NCI-H774 (cell line): ENCODE measurements around the gene JPH2.

ENCODE experiments used
- DNase-seq: peaks from one replicate; lab custom pipeline; 2025; lab: John Stamatoyannopoulos, UW

JPH2 gene

DNA sequence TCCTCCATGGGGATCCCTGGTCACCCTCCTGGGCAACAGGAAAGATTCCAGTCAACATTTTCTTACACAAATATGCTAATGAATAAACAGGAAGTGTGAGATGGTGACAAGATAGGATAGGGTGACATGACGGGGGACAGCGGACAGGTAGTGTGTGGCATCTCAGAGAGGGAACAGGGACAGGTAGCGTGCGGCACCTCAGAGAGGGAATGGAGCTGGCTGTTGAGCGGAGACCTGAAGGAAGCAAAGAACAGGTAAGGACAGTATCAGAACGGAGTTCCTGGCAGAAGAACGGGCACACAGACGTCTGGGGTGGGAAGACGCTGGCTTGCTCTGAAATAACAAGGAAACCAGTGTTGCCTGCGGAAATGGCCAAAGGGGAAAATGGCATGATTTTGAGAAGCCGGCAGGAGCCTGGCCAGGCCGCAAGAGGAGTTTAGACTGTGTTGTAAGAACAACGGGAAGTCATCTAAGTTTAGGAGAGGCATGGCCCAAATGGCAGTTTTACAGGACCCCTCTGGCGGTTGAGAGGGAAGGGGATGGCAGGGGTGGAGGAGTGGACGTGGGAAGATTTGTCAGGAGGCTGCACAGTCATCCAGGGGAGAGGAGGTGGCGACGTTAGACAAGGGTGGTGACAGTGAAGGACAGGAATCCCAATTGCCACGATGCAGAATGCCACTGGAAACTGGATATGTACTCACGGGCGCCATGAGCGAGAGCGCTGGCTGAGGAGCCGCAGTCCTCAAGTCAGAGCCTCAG, 111.6 kb downstream of the JPH2 start:
- no peak for DNase-seq

- peak; percentile 10 for DNase-seq
These were observed 112.5 kb downstream of the JPH2 start for GRCh38 chr20:44074252-44075151.

- no peak for DNase-seq
These were observed 113.3 kb downstream of the JPH2 start for GRCh38 chr20:44073675-44074071.

- DNase-seq: no peak
These were observed 113.8 kb downstream of the JPH2 start for GRCh38 chr20:44073011-44073674.

DNA sequence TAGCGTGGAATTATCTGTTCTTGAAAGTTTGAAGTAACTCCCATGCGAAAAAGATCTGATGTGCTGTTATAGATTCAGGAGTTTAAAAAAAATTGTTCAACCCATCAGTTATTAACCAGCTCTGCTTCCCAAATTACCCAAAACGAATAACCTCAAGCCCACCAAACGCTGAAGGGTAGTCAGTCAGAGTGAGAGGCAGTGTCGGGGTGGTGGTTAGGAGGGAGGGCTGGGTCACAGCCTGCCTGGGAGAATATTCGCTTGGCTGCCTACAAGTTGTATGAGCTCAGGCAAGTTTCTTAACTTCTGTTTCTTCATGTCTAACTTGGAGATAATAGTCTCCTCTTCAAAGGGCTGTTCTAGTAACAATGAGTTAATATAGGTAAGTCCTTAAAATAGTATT, 114.6 kb downstream of the JPH2 start:
- no peak for DNase-seq

GRCh38 chr20:44071526-44072111, 115.4 kb downstream of the JPH2 start:
- no peak for DNase-seq

- no peak for DNase-seq
These were observed 115.9 kb downstream of the JPH2 start for GRCh38 chr20:44071057-44071456.

DNA sequence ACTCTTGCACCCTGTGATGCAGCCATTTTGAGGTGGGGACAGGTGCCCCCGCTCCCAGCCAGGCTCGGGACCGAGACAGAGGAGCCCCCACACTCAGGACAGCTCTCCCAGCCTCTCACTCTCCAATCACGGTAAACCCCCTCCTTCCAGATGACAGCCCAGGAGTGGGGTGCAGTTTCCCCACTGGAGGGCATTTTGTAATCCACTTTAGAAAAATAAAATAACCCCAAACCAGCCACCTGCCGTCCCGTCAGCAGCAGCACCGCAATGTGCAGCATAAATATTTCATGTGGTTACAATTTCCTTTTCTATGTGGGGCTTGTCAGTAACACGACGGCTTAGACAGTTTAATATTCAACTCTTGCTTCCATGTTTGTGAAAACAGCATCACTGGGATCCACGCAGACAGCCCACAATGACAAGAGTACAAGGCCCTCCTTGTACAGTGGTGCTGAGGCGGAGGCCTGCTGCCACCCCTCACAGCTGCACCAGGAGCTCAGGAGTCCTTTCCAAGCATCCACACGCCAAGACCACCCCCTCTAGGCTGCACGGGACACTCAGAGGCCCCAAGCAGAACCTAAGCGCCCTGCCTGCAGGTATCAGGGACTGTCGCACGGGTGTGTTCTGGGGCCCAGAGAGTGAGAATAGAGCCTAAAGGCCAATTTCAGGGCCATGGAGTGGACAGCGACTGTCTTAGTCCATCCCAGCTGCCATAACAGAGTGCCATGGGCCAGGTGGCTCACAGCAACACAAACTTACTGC, 116.7 kb downstream of the JPH2 start:
- no peak for DNase-seq

- DNase-seq: no peak
These were observed 117.6 kb downstream of the JPH2 start for GRCh38 chr20:44069203-44070011.

DNA sequence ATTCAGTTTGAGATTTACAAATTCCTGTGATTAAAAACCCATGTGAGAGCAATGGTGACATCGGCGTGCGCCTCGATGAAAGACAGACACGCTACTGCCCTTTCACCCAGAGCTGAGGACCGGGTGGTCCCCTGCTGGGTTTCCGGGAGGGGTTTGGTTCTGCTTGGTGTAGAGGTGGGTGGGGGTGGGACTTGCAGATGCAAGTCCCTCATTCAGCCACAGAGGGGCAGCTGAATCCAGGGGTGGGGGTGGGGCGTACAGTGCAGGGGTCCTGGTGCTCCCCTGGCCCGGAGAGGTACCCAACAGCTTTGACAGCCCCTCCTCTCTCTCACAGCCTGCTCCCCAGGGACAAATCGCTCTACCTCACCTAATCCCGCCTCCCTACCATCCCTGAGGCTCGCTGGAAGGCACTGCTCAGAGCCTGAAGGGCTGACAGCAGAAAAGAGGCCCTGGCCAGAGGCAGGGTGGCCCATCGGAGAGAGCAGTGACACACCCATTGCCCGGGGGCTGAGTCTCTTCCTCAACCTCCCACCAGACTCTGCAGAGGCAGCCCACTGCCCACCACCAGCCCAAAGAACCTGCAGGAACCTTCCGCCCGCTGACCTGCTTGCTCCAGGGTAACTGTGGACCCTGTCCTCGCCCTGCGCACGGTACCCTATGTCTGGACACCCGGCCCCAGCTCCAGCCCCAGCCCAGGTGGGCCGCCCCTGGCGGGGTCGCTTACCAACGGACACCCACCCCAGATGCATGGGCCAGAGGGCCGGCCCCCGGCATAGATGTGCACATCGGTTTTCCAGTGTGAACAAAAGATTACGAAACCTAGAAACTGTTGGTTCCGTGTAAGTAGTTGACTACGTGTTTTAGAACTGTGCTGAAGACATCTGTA, 118.4 kb downstream of the JPH2 start:
- DNase-seq: no peak

- DNase-seq: no peak
These were observed 119.3 kb downstream of the JPH2 start for GRCh38 chr20:44067650-44068081.

GRCh38 chr20:44066645-44067606, 120.1 kb downstream of the JPH2 start:
- no peak for DNase-seq

DNA sequence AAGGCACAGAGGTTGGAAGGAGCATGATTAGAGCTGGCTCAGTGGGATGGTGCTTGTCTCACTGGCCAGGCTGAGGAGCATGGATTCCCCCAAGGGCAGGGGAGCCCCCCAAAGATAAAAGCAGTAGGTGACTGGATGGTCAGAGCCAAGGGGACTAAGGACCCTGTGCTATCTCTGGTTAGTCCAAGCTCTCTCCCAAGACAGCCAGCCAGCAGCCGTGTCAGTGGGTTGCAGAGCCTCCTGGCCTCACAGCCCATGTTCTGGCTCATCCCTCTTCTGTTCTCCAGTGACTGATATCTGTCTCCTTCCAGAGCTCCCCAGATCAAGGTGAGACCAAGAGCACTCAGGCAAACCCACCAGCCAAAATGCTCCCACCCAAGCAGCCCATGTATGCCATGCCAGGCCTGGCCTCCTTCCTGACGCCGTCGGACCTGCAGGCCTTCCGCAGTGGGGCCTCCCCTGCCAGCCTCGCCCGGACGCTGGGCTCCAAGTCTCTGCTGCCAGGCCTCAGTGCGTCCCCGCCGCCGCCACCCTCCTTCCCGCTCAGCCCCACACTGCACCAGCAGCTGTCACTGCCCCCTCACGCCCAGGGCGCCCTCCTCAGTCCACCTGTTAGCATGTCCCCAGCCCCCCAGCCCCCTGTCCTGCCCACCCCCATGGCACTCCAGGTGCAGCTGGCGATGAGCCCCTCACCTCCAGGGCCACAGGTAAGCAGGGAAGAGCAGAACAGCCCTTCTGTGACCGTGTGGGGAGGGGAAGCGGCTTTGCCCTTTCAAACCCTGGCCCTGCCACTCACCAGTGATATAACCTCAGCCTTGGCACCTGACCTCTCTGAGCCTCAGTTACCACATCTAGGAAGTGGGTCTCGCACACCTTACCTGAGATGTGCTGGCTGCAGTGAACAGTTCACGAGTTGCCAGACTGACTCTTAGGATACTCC, 121.3 kb downstream of the JPH2 start:
- DNase-seq: no peak

DNA sequence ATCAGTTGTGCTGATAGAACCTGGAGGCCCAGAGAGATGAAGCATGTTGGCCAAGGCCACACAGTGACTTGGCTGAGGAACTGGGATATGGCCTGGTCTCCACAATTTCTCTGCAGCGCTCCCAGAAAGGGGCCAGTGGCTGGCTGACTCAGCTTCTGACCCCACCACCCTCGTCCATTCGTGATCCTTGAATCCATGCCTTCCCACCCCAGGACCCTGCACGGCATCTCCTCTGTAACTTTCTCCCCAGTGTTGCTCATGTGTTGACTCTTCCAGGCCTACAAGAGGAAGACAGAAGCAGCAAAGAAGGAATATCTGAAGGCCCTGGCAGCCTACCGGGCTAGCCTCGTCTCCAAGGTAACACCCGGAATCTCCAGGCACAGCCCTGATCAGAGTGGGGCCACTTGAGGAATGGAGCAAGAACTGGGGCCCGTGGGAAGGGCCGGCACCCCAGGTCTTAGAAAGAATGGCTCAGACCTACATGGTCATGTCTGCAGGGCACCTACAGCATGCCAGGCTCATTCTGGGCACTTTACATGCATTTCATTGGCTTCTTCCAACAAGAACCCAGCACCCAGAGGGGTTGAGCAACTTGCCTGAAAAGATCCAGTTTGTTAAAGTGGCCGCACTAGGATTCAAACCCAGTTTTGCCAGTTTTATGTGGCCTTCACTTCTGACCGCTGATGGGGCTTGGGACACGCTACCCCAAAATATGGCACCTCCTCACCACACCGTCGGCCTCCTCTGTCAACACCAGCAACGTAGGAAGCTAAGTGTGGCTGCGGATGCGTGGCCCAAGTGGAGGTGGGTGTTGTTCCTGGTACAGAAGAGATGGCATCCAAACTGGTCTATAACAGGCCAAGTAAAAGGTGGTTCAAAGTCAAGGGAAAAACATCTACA, 122.2 kb downstream of the JPH2 start:
- DNase-seq: no peak
